IPS-11a (cell line): ENCODE results near the gene PLA2G2A.
"Not testable (repeated sequence)": the region's sequence is repeated elsewhere in the genome, so short reads cannot be mapped to it uniquely, and the experiment has no call there.

Experiments
- H3K4me3 ChIP-seq: one replicate; pipeline ENCODE4 v1.5.1; 2013; ENCODE audit warnings: low read depth, low read length, control low read depth

Gene PLA2G2A

GRCh38 chr1:19934336-19934735 is 45.1 kb downstream of the PLA2G2A start:
- no peak overlapping the region for H3K4me3 ChIP-seq

DNA sequence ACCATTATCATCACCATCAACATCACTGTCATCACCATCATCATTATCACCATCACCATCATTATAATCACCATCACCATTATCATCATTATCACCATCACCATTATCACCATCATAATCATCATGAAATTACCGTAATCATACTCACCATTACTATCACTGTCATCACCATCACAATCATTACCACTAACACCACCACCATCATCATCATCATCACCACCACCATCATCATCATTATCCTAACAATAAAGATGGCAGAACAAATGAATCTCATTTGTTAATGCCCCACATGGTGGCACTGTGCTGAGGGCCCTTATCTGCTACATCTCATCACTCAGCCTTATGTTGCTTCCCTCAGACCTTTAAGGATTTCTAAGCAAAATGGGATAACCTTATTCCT is 46.6 kb downstream of the PLA2G2A start:
- H3K4me3 ChIP-seq = no peak overlapping the region

- H3K4me3 ChIP-seq = not testable (repeated sequence)
These were observed 52.3 kb downstream of the PLA2G2A start for GRCh38 chr1:19927130-19927421.

DNA sequence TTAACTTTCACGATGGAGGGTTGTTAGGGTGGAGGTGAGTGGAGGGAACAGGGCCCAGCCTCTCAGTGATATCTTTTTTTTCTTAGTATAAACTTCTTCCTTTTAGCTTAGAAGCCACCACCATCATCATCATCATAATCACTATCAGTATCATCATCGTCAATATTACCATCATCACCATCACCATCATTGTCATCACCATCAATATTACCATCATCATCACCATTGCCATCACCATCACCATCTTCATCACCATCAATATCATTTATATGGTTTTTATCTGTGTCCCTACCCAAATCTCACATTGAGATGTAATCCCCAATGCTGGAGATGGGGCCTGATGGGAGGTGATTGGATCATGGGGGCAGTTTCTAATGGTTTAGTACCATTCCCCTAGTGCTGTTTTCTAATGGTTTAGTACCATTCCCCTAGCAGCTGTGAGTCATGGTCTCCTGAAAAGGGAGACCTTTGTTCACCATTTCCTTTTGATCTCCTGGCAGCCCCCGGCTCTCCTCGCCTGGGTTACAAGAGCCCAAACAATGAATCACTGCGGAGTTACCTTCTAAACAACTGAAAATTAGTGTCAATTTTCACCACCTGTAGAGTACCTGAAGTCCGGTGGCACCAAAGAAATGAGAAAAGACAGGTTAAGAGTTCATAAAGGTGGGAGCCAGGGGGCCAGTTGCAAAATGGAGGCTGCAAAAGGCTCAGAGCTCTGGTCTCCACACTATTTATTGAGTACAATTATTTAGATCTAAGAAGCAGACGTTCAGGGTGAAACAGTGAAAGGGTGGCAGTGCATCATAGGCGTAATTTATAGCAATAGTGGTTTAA is 52.9 kb downstream of the PLA2G2A start:
- no peak overlapping the region for H3K4me3 ChIP-seq
